ENCODE data around the gene HAUS5.

The HAUS5 gene, protein sequence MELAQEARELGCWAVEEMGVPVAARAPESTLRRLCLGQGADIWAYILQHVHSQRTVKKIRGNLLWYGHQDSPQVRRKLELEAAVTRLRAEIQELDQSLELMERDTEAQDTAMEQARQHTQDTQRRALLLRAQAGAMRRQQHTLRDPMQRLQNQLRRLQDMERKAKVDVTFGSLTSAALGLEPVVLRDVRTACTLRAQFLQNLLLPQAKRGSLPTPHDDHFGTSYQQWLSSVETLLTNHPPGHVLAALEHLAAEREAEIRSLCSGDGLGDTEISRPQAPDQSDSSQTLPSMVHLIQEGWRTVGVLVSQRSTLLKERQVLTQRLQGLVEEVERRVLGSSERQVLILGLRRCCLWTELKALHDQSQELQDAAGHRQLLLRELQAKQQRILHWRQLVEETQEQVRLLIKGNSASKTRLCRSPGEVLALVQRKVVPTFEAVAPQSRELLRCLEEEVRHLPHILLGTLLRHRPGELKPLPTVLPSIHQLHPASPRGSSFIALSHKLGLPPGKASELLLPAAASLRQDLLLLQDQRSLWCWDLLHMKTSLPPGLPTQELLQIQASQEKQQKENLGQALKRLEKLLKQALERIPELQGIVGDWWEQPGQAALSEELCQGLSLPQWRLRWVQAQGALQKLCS

GRCh38 chr19:35612559-35613321 is at the start of gene HAUS5:
Gene HAUS5 (plus strand): TSS chr19:35612735. CDS start chr19:35612795, 60 bp downstream.
- DNase-seq (ENCODE audit: low read depth) = peak; percentile 87
- TF ChIP-seq CTCF (conservative IDR thresholded peaks at IDR 0.05; ENCODE audit: control insufficient read depth, insufficient read depth, low read depth, low read length) = no peak
- H3K4me3 ChIP-seq (ENCODE audit: control insufficient read depth, low read depth, low read length) = peak within 1 kb of the TSS; percentile 91

DNA sequence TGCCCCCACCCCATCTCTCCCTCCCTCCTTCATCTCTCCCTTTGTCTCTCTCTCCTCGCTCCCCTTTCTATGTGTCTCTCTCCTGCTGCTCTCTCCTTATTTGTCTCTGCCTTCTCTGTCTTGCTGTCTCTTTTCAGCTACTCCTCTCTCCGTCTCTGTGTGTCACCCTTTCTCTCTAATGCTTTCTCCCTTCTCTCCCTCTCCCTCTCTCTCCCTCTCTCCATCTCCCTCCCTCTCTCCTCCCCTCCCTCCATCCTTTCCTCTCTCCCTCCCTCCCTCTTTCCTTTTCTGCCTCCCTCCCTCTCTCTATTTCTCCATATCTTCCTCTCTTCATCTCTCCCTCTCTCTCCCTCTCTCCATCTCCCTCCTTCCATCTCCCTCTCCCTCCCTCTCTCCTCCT is 49.8 kb upstream of the HAUS5 start:
- DNase-seq (ENCODE audit: low read depth) = no peak
- no peak for TF ChIP-seq CTCF (conservative IDR thresholded peaks at IDR 0.05; ENCODE audit: control insufficient read depth, insufficient read depth, low read depth, low read length)
- no peak overlapping the region for H3K4me3 ChIP-seq (ENCODE audit: control insufficient read depth, low read depth, low read length)

DNA sequence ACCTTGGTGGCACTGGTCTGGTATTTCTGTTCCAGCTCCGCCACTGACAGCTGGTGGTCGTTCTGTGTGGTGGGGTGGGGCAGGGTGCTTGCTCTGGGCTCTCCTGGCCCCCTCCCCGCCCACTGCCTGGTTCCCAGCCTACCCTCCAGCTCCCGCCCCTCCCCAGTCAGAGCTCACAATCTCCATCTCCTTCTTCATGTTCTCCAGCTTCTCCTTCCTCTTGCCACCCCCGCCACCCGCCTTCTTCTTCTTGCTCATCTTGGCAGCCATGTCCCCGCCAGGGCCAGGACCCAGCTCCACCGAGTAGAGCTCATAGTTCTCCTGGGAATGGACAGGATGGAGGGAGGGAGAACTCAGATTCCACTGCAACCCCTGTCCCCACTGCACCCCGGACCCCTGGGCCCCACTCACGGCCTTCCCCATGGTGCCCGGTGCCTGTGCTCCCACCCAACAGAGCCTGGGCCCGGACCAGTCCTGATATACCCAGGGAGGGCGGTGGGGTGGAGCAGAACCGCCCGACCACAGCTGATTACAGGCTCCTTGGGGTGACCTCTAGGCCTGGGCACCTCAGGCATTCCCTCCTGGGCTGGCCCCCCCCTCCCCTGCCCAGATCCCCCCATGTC is 49.2 kb upstream of the HAUS5 start, which contains the start of gene ATP4A:
Gene ATP4A, minus strand, starts transcription at position 452 of the 623 bp plus-strand sequence. Its CDS starts 29 bp downstream, at position 423.
- no peak for DNase-seq (ENCODE audit: low read depth)
- H3K4me3 ChIP-seq (ENCODE audit: control insufficient read depth, low read depth, low read length) = no peak within 1 kb of the TSS

DNA sequence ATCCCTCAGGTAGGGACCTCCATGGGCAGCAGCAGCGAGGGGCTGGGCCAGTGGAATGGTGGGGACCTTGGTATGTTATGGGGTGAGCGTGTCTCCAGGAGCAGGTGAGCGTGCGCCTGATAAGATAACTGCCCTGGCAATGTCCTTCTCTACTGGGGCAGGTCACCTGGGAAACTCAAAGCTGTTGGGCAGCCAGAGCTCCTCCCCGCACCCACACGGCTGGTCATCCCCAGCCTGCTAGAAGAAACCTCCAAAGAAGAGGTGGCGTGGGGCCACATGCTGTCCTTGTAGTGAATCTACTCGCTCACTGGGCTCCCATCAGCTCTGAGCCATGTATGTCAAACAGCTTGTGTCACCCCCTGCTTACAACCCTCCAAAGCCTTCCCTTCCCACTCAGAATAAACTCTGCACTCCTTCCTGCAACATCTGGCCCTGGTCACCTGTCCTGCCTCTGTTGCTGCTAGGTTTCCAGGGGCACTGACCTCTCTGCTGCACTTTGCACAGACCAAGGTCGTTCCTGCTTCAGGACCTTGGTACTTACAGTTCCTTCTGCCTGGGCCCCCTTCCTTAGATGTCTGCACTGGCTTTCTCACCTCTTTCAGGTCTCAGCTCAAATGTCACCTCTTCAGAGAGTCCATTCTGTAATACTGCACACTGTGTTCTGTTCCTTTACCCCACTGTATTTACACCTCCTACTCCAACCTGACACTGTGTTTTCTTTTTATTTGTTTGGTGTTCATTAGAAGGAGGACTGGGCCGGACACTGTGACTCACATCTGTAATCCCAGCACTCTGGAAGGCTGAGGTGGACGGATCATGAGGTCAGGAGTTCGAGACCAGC is 47.3 kb upstream of the HAUS5 start:
- DNase-seq (ENCODE audit: low read depth) = no peak
- TF ChIP-seq CTCF (conservative IDR thresholded peaks at IDR 0.05; ENCODE audit: control insufficient read depth, insufficient read depth, low read depth, low read length) = no peak
- H3K4me3 ChIP-seq (ENCODE audit: control insufficient read depth, low read depth, low read length) = no peak overlapping the region

More for the DNA sequence above, 49.2 kb upstream of the HAUS5 start, which contains the start of gene ATP4A:
- no peak for TF ChIP-seq CTCF (conservative IDR thresholded peaks at IDR 0.05; ENCODE audit: control insufficient read depth, insufficient read depth, low read depth, low read length)

DNA sequence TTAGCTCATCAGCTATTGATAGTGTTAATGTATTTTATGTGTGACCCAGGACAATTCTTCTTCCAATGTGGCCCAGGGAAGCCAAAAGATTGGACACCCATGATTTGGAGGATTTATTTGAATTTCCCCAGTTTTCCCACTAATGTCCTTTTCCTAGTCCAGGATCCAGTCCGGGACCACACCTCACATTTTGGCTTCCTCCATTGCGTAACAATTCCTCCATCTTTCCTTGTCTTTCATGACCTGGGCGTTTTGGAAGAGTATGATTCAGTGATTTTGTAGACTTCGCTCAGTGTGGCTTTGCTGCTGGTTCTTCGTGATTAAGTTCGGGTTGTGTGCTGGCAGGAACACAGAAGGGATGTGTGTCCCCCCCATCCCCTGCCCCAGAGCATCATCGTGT is 45.8 kb upstream of the HAUS5 start:
- no peak for DNase-seq (ENCODE audit: low read depth)
- no peak overlapping the region for H3K4me3 ChIP-seq (ENCODE audit: control insufficient read depth, low read depth, low read length)
- no peak for TF ChIP-seq CTCF (conservative IDR thresholded peaks at IDR 0.05; ENCODE audit: control insufficient read depth, insufficient read depth, low read depth, low read length)

All from fibroblast of mammary gland (primary cell).